SU-DHL-6 (cell line): ENCODE results near the gene FAM83D.

Source experiments
- H2AFZ ChIP-seq: fragments of 200-600 bp; sonication (generic); 2 replicates; pipeline ENCODE4 v1.6.1; 2014; ENCODE audit warnings: low read depth, mild to moderate bottlenecking, moderate library complexity, mixed read lengths, antibody characterized with exemption, low read length; ENCODE audit not compliant: severe bottlenecking
- H3F3A ChIP-seq: fragments of 200-600 bp; shearing (Covaris generic); 2 replicates; pipeline ENCODE4 v1.6.0; 2016; ENCODE audit warnings: antibody characterized with exemption, mild to moderate bottlenecking; ENCODE audit not compliant: insufficient read depth
- H3K27ac ChIP-seq: fragments of 200-600 bp; sonication (generic); 2 replicates; pipeline ENCODE4 v1.5.1; 2016; ENCODE audit warnings: low read depth, mild to moderate bottlenecking, low read length, moderate library complexity, mixed read lengths
- H3K27me3 ChIP-seq: fragments of 200-600 bp; sonication (generic), shearing (Covaris generic); 2 replicates; pipeline ENCODE4 v1.6.0; 2014; ENCODE audit warnings: mild to moderate bottlenecking, low read length
- H3K36me3 ChIP-seq: fragments of 200-600 bp; sonication (generic); 2 replicates; pipeline ENCODE4 v1.6.1; 2014; ENCODE audit warnings: mild to moderate bottlenecking, low read length, mixed read lengths
- H3K4me2 ChIP-seq: fragments of 300-600, 200-600 bp; shearing (Covaris generic), sonication (generic); 2 replicates; pipeline ENCODE4 v1.6.0; 2014; ENCODE audit warnings: low read length, low read depth, mild to moderate bottlenecking; ENCODE audit not compliant: poor library complexity, severe bottlenecking
- H3K4me3 ChIP-seq: fragments of 200-600 bp; sonication (generic); 2 replicates; pipeline ENCODE4 v1.5.1; 2014; ENCODE audit warnings: antibody characterized with exemption, low read length, mild to moderate bottlenecking, mixed read lengths; ENCODE audit not compliant: insufficient read depth, poor library complexity, severe bottlenecking
- H3K79me2 ChIP-seq: fragments of 200-600 bp; sonication (generic); 2 replicates; pipeline ENCODE4 v1.6.1; 2014; ENCODE audit warnings: mild to moderate bottlenecking, low read length, moderate library complexity; ENCODE audit not compliant: insufficient read depth
- H3K9ac ChIP-seq: fragments of 200-600 bp; sonication (generic); 2 replicates; pipeline ENCODE4 v1.7.0; 2014; ENCODE audit warnings: mild to moderate bottlenecking, low read length
- H3K9me2 ChIP-seq: fragments of 200-600 bp; sonication (generic); replicated peaks from 2 replicates; pipeline ENCODE4 v1.6.1; 2014; ENCODE audit warnings: low read length; ENCODE audit not compliant: insufficient read depth
- H3K9me3 ChIP-seq: fragments of 200-600 bp; sonication (generic); 2 replicates; pipeline ENCODE4 v1.6.1; 2014; ENCODE audit warnings: low read length, mixed read lengths; ENCODE audit not compliant: insufficient read depth
- H4K20me1 ChIP-seq: fragments of 200-600 bp; sonication (generic); 2 replicates; pipeline ENCODE4 v1.6.1; 2014; ENCODE audit warnings: low read depth, mild to moderate bottlenecking, antibody characterized with exemption, low read length, moderate library complexity, mixed read lengths
- EZH2phosphoT487 ChIP-seq: fragments of 200-600 bp; sonication (generic), shearing (Covaris generic); conservative IDR thresholded peaks from 2 replicates; pipeline ENCODE4 v1.6.1; 2018; ENCODE audit warnings: mild to moderate bottlenecking, antibody characterized with exemption, low read length, moderate library complexity, mixed read lengths
- TF ChIP-seq, protein P1 (sequence below): fragments of 200-600 bp; sonication (generic); IDR thresholded peaks from one replicate; pipeline ENCODE4 v1.5.1; 2017; ENCODE audit warnings: antibody characterized with exemption, mild to moderate bottlenecking, low read length, moderate library complexity; ENCODE audit not compliant: insufficient read depth, poor library complexity, severe bottlenecking

FAM83D gene

DNA sequence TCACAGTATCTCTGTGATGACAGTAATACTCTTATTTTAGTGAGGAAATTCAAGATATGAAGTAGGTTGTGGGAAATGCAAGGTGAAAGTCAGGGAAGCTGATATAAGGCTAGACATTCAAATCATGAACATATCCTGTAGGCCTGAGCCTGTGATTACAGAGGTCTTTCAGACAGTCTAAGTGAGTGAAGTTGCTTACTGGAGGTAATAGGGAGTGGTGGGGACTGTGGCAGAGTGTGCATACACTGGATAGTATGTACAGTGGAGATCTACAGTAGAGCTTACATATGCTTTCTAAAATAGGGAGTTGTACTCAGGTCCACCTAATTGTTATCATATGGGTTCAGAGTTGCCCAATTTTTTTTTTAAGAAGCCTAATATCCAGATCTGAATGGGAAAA, 39.0 kb downstream of the FAM83D start:
- Histone ChIP-seq H3F3A (no peaks in the 10 kb centered on the region), H3K4me3 (no peak overlapping the region), H3K9me3 (no peaks in the 10 kb centered on the region), H2AFZ (no peak overlapping the region), H3K27ac (no peak overlapping the region), H3K4me2 (no peak overlapping the region), H4K20me1 (no peaks in the 10 kb centered on the region), H3K79me2 (peaks cover 64% of the 10 kb centered on the region), H3K27me3 (no peaks in the 10 kb centered on the region), H3K9me2 (no peaks in the 10 kb centered on the region), H3K9ac (no peak overlapping the region), H3K36me3 (no peaks in the 10 kb centered on the region)
- no peak for TF ChIP-seq EZH2phosphoT487

DNA sequence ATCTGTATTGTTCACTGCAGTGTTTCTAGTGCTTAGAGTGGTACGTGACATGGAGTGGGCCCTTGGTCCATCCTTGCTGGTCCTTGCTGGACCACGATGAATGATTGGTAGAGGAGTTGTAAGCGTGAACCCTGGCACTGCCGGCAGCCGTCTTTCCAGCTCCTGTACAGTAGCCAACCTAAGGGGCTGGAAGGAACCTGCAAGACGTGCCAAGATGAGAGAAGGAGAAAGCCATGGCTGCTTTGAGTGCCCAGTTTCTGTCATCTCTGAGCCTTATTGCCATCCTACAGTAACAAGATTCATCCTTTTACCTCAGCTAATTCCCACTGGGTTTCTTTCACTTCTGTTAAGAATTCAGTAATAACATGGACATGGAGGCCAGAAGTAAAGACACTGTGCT, 41.9 kb downstream of the FAM83D start:
- no peak for TF ChIP-seq EZH2phosphoT487
- TF ChIP-seq, protein P1, sequence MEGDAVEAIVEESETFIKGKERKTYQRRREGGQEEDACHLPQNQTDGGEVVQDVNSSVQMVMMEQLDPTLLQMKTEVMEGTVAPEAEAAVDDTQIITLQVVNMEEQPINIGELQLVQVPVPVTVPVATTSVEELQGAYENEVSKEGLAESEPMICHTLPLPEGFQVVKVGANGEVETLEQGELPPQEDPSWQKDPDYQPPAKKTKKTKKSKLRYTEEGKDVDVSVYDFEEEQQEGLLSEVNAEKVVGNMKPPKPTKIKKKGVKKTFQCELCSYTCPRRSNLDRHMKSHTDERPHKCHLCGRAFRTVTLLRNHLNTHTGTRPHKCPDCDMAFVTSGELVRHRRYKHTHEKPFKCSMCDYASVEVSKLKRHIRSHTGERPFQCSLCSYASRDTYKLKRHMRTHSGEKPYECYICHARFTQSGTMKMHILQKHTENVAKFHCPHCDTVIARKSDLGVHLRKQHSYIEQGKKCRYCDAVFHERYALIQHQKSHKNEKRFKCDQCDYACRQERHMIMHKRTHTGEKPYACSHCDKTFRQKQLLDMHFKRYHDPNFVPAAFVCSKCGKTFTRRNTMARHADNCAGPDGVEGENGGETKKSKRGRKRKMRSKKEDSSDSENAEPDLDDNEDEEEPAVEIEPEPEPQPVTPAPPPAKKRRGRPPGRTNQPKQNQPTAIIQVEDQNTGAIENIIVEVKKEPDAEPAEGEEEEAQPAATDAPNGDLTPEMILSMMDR: no peak
- H3K79me2 ChIP-seq: peaks cover 49% of the 10 kb centered on the region
- no peaks in the 10 kb centered on the region for H4K20me1 ChIP-seq
- H3K27ac ChIP-seq: no peak overlapping the region
- H3K36me3 ChIP-seq: peaks cover 8% of the 10 kb centered on the region; the same call in 1 of the 2 replicates
- H3K4me2 ChIP-seq: no peak overlapping the region
- no peaks in the 10 kb centered on the region for H3K9me2 ChIP-seq
- H3K4me3 ChIP-seq: no peak overlapping the region
- H2AFZ ChIP-seq: no peak overlapping the region
- no peak overlapping the region for H3K9ac ChIP-seq
- no peaks in the 10 kb centered on the region for H3K9me3 ChIP-seq
- no peaks in the 10 kb centered on the region for H3F3A ChIP-seq
- H3K27me3 ChIP-seq: no peaks in the 10 kb centered on the region

DNA sequence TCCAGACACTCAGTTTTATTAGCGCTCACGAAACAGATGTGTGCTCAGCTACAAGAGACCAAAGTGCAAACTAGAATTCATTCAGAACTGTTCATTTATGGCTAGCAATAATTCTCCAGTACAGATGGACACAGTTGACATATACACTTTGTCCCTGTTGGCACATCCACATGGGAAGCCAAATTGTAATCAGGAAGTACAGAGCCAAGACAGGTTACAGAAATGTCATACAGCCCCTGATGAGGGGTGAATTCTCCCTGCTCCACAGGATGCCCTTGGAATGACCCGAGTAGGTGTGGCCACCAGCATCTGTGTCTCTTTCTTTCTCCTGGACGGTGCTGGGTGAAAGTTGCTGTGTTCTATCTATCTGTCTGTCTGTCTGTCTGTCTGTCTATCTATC, 43.5 kb downstream of the FAM83D start:
- no peak overlapping the region for H2AFZ ChIP-seq
- H3K9ac ChIP-seq: no peak overlapping the region
- H3K9me2 ChIP-seq: no peaks in the 10 kb centered on the region
- no peak overlapping the region for H3K27ac ChIP-seq
- no peaks in the 10 kb centered on the region for H3F3A ChIP-seq
- no peaks in the 10 kb centered on the region for H3K9me3 ChIP-seq
- H3K4me3 ChIP-seq: no peak overlapping the region
- H3K79me2 ChIP-seq: peaks cover 34% of the 10 kb centered on the region
- no peaks in the 10 kb centered on the region for H3K27me3 ChIP-seq
- H4K20me1 ChIP-seq: no peaks in the 10 kb centered on the region
- H3K36me3 ChIP-seq: peaks cover 9% of the 10 kb centered on the region; the same call in 1 of the 2 replicates
- H3K4me2 ChIP-seq: no peak overlapping the region
- TF ChIP-seq, protein P1: no peak
- TF ChIP-seq EZH2phosphoT487: no peak

DNA sequence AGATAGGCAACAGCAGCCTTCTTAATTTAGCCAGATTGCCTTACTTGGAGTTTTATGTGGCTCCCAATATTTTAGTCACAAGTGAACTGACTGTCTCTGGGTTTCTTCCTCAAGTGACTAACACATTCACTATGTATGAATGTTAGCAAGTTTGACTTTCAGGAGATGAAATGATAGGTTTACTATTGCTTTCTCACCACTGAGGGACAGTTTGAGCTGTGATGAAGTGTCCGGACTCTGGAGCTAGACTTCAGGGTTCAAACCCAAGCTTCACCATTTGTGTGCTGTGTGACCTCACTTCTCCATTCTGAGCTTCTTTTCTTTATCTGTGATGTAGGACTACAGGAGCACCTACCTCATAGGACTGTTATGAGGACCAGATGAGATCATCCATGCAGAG, 44.1 kb downstream of the FAM83D start:
- H4K20me1 ChIP-seq: no peaks in the 10 kb centered on the region
- H3K4me3 ChIP-seq: no peak overlapping the region
- TF ChIP-seq, protein P1: no peak
- TF ChIP-seq EZH2phosphoT487: no peak
- no peak overlapping the region for H2AFZ ChIP-seq
- H3K27me3 ChIP-seq: no peaks in the 10 kb centered on the region
- H3F3A ChIP-seq: no peaks in the 10 kb centered on the region
- no peak overlapping the region for H3K27ac ChIP-seq
- H3K4me2 ChIP-seq: no peak overlapping the region
- peaks cover 28% of the 10 kb centered on the region for H3K79me2 ChIP-seq
- no peaks in the 10 kb centered on the region for H3K9me3 ChIP-seq
- peaks cover 12% of the 10 kb centered on the region; the same call in 1 of the 2 replicates for H3K36me3 ChIP-seq
- H3K9me2 ChIP-seq: no peaks in the 10 kb centered on the region
- no peak overlapping the region for H3K9ac ChIP-seq
